BJ (cell line): Measurements from ENCODE around the gene FSCN2. TPM values are rescaled to one million over a fixed set of nuclear protein-coding genes. Genes with fewer than 3 reads are reported as not detected.

ENCODE experiments used
- CTCF ChIA-PET: fragments of 350-600 bp; formaldehyde crosslinking; extraction: SDS; loops from one replicate; lab custom pipeline; 2021; ENCODE audit warnings: antibody characterized with exemption, inconsistent platforms; lab: Yijun Ruan, JAX
- POLR2A ChIA-PET: fragments of 300-600 bp; sonication (Branson Sonifier 250); formaldehyde crosslinking; extraction: SDS; loops from one replicate; lab custom pipeline; 2021; ENCODE audit warnings: antibody characterized with exemption; lab: Charles Lee
- DNase-seq: peaks from one replicate; pipeline ENCODE4 v3.0.0-alpha.2; 2011; ENCODE audit warnings: low read depth
- H3K27me3 ChIP-seq: 2 replicates; pipeline ENCODE4 v1.6.0; 2011; ENCODE audit warnings: low read length; ENCODE audit not compliant: control insufficient read depth, insufficient read depth
- H3K36me3 ChIP-seq: 2 replicates; pipeline ENCODE4 v1.5.1; 2011; ENCODE audit warnings: low read length; ENCODE audit not compliant: control insufficient read depth, insufficient read depth
- H3K4me3 ChIP-seq: 2 replicates; pipeline ENCODE4 v1.5.1; 2011; ENCODE audit warnings: low read depth, mild to moderate bottlenecking, control low read depth, low read length
- polyA plus RNA-seq: library from polyadenylated mRNA; depleted of rRNA; stranded (reverse); fragments of >200 nt; gene quantifications from 2 replicates; pipeline ENCODE4 v1.2.3, GENCODE V29; 2011
- TF ChIP-seq, protein P1 (sequence below): IDR thresholded peaks from 2 replicates; pipeline ENCODE4 v1.5.1; 2011; ENCODE audit warnings: low read depth, mild to moderate bottlenecking, control low read depth, inconsistent platforms, low read length, moderate library complexity; ENCODE audit not compliant: insufficient read depth

Gene FSCN2
- polyA plus RNA-seq, 1 experiment, result 1.3 TPM

DNA sequence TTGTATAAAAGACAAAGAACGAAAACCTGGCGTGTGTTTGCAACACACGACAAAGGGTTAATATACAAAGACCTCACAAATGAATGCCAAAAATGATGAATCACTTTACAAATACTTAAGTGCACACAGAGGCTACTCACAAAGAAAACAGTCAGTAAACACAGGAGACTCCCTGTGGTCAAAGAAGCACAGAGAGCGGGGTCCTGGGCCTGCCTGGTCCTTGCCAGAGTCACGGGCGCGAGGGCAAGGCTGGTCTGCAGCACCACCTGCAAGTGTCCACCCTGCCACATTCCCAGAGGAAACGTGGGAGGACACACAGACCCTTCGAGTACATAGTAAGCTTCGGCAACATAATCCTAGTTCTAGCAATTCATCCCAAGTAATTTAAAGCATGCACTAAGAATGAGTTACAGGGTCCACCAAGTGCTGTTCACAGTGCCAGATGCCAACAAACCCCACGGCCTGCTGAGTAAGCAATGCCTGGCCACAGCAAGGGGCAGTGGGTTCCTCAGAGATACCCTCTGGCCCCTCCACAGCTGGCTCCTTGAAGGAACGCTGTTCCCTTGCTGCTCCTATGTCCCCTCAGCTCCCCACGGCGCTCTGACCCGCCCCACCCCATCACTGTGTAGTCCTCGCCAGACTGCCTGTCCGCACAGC lies 48.6 kb downstream of the FSCN2 start:
- ChIA-PET CTCF (interaction anchor here (2.7 kb wide), 1 partner anchor 24 kb away, joined by 18 read pairs; no protein-coding TSS in a partner anchor), POLR2A (interaction anchor here (1.5 kb wide), 1 partner anchor 10 kb away, joined by 9 read pairs; no protein-coding TSS in a partner anchor)
- Histone ChIP-seq H3K36me3 (peaks cover 8% of the 10 kb centered on the region), H3K4me3 (no peak overlapping the region), H3K27me3 (no peaks in the 10 kb centered on the region)
- DNase-seq, result no peak
- TF ChIP-seq, protein P1, sequence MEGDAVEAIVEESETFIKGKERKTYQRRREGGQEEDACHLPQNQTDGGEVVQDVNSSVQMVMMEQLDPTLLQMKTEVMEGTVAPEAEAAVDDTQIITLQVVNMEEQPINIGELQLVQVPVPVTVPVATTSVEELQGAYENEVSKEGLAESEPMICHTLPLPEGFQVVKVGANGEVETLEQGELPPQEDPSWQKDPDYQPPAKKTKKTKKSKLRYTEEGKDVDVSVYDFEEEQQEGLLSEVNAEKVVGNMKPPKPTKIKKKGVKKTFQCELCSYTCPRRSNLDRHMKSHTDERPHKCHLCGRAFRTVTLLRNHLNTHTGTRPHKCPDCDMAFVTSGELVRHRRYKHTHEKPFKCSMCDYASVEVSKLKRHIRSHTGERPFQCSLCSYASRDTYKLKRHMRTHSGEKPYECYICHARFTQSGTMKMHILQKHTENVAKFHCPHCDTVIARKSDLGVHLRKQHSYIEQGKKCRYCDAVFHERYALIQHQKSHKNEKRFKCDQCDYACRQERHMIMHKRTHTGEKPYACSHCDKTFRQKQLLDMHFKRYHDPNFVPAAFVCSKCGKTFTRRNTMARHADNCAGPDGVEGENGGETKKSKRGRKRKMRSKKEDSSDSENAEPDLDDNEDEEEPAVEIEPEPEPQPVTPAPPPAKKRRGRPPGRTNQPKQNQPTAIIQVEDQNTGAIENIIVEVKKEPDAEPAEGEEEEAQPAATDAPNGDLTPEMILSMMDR, result 0 out of 2 replicates have a peak, but pooled peaks have one; percentile 17

DNA sequence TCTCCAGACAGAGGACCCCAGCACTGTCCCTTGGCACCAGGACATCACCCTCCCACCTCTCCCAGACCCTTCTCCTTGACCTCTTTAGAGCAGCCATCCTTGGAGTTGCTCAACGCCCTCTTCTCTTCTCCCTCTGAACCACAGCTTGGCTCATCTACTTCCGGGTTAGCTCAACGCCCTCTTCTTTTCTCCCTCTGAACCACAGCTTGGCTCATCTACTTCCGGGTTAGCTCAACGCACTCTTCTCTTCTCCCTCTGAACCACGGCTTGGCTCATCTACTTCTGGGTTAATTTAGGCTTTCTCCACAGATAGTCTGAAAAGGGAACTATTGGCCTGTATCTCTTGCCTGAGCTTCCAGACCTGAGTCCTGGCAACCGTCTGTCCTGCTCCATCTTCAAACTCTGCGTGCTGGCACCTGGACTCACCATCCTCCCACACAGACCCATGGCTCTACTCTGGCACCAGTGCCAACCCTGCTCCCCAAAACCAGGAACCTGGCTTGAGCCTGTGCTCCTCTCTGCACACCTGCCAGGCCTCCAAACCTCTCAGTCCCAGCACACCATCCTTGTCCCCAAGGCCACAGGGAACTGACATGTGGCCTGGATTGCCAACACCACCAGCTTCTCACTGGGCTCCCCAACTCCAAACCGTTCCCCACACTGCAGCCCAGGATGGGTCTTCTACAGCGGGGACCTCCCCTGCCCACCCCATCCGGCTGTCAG lies 49.3 kb downstream of the FSCN2 start:
- POLR2A ChIA-PET, result interaction anchor here (1.5 kb wide), 1 partner anchor 11 kb away, joined by 9 read pairs; no protein-coding TSS in a partner anchor
- no peak overlapping the region for H3K4me3 ChIP-seq
- no peaks in the 10 kb centered on the region for H3K27me3 ChIP-seq
- TF ChIP-seq, protein P1, result no peak
- peaks cover 7% of the 10 kb centered on the region for H3K36me3 ChIP-seq
- DNase-seq, result no peak
- CTCF ChIA-PET, result interaction anchor here (0.8 to 2.7 kb wide), 3 partner anchors 9 to 59 kb away, joined by 3 to 18 read pairs (median 3); no protein-coding TSS in a partner anchor

DNA sequence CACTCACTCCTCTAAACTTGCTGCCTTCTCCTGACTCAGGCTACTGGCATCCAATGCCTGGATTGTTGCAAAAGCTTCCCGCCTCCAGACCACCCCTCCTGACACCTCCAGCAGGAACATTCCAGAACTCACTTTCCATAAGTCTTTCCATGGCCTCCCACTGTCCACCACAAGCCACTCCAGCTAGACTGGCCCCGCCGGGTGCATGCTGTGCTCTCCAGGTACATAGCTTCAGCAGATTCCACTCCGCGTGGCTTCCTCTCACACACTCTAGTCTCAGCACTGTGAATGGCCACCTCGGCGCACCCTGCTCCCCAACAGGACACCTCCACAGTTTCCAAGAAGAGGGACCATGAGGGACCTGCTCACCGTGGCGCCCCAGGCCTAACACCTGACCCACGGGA lies 49.9 kb downstream of the FSCN2 start:
- Histone ChIP-seq H3K36me3 (peaks cover 8% of the 10 kb centered on the region), H3K4me3 (no peak overlapping the region), H3K27me3 (no peaks in the 10 kb centered on the region)
- DNase-seq, result no peak
- CTCF ChIA-PET, result interaction anchor here (0.8 to 2.7 kb wide), 3 partner anchors 10 to 59 kb away, joined by 3 to 18 read pairs (median 3); no protein-coding TSS in a partner anchor
- TF ChIP-seq, protein P1, result no peak
- POLR2A ChIA-PET, result interaction anchor here (1.5 kb wide), 1 partner anchor 11 kb away, joined by 9 read pairs; no protein-coding TSS in a partner anchor

DNA sequence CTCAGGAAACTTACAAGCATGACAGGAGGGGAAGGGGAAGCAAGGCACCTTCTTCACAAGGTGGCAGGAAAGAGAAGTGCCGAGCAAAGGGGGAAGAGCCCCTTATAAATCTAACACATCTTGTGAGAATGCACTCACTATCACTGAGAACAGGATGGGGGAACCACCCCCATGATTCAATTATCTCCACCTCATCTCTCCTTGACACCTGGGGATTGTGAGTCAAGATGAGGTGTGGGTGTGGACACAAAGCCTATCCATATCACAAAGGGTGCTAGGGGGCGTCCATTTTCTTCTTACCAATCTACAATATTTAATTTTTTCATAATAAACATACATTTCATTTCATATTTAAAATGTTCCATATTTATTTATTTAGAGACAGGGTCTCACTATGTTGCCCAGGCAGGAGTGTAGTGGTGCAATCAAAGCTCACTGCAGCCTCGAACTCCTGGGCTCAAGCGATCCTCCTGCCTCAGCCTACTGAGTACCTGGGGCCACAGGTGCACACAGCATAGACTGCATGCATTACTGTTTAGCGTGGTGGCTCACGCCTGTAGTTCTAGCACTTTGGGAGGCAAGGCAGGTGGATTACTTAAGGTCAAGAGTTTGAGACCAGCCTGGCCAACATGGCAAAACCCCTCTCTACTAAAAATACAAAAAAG lies 50.5 kb downstream of the FSCN2 start:
- DNase-seq, result no peak
- TF ChIP-seq, protein P1, result no peak
- Histone ChIP-seq H3K4me3 (no peak overlapping the region), H3K36me3 (peaks cover 12% of the 10 kb centered on the region), H3K27me3 (no peaks in the 10 kb centered on the region)
- POLR2A ChIA-PET, result interaction anchor here (1.0 kb wide), 1 partner anchor 12 kb away, joined by 4 read pairs; no protein-coding TSS in a partner anchor
- CTCF ChIA-PET, result interaction anchor here (1.3 to 2.7 kb wide), 5 partner anchors 10 to 22 kb away, joined by 4 to 18 read pairs (median 6); no protein-coding TSS in a partner anchor
